Stimulated activated CD4-positive, alpha-beta T cell treated with anti-CD3 and anti-CD28 coated beads, TNF-alpha, amount 100 ng/mL, for 48 hours (primary cell): Measurements from ENCODE around the gene SAMD4A.
A peak's percentile ranks its signal among the peaks of the same experiment; 100 is the strongest.
"Not testable (repeated sequence)": the region's sequence is repeated elsewhere in the genome, so short reads cannot be mapped to it uniquely, and the experiment has no call there.

Experiments used
- DNase-seq, 3 donors: peaks; one replicate each; pipeline ENCODE4 v3.0.0-alpha.2; 2020; ENCODE audit warnings: low read depth in 3 of 3

The SAMD4A gene

DNA sequence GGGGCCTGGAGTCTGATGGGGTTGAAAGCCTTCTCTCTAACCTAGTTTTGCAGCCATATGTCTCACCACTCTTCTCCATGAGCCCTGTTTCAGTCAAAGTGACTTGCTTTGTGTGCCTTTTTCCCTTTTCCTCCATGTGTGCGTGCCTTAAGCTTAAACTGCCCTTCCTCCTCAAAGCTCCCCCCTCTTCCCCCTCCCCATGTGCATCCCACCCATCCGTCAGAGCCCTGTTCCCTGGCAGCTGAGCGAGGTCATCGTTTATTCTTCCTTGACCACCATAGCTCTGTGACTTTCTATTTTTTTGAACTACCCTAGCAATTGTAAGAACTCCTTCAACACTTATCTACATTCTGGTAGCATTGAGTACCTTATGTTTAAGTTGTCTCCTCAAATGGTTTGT, 24.9 kb downstream of the SAMD4A start:
- no peak for DNase-seq

DNA sequence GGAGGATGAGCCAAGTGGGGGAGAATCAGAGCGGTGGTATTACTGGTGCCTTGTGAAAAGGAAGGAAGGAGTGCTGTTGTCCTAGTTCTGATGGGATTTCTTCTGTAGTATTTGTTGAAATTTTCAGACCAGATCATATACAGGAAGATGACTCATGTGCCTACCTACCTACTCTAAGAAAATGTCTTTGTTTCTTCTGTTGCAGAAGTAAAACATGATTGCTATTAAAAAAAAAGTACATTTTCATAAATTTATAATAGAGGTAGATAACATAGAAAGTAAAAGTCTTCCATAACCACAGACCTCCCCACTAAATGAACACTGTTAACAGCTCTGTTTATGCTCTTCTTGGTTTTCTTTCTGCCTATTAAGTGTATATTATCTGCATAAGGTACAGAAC, 26.9 kb downstream of the SAMD4A start:
- DNase-seq, result no peak

DNA sequence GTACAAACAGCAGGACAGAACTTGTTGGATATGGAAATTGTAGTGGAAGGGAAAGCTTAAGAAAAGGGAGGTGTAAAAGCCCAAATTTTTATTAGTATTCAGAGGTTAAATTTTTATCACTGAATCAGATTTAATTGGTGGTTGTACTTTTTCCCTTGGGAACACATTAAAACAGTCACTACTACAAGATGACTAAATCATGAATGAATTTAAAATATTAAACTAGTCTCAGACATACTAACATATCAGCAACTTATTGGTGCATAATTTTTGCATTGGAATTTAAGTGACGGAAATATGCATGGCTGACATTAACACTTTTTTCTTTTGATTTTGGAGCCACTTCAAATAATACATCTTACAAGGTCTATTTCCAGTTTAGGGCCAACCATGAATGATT, 27.6 kb downstream of the SAMD4A start:
- no peak for DNase-seq

DNA sequence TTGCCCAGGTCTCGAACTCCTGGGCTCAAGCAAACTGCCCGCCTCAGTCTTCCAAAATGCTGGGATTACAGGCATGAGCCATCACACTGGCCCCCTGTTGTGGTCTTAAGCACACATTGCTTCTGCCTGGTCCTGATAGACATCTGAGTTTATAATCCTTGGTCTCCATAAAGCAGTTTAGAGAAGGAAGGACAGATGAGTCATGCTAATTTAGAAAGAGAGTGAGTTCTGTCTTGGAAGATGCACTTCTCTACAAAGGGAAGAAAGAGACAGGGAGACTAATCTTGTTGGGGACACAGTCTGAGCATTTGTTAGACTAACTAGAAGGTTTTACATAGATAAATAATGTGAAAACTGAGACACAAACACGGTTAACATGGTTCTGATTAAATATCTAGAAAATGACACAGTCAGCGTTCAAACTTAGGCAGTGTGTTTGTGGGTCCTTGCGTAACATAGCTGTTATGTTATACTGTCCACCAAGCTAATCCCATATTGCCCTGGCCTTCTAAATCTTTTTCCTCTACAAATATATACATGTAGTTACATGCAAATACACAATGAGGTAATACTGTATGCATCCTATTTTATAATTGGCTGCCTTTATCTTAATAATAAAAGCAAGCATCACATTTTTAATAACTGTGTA, 31.0 kb downstream of the SAMD4A start:
- DNase-seq, result no peak

DNA sequence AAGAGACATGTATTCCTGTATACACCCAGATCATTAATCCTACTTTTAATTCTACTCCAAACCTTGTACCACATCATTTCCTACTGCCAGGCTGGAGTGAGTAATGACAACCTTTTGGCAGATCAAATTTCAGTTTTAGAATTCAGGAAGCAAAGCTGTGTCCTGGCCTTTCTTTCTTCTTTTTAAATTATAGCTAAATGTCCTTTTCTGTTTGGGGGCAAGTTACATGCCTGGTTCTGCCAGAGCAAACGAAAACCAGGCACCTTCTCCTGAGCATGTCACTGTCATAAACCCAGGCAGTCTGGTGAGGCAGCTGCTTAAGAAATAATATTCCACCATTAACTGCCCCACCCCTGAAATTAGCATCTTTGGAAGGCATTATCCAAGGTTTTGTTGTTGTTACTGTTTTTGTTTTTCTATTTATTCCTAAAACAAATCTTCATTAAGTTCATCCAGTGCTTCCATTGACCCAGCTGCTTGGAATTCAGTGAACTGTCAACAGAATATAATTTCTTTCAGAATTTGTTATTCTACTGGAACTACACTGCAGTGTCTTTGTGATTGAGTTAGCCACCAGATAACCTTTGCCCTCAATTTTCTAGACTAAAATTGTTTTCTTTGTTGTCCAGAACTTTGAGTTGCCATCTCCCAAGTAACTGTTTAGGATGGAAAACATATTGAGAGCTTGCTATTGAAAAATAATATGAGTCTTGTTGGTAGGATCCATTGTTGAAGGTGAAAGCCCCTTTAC, 33.2 kb downstream of the SAMD4A start:
- DNase-seq, result no peak

DNA sequence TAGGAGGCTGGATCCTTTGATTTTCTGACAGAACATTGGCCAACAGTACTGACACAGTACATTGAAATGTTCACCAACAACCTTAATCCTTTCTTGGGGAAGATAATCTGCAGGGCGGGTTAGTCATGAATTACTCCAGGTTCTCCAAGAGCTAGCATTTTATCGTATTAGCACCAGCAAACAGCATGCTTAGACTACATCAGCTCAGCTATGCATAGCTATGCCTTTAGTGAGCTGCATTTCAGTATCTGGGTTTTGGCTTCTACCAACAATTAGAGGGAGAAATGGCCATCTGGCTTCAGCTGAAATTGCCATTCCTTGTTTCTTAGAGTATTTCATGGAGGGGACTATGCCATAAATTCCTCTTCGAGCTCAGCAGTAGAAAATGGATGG, 33.8 kb downstream of the SAMD4A start:
- DNase-seq, result no peak

DNA sequence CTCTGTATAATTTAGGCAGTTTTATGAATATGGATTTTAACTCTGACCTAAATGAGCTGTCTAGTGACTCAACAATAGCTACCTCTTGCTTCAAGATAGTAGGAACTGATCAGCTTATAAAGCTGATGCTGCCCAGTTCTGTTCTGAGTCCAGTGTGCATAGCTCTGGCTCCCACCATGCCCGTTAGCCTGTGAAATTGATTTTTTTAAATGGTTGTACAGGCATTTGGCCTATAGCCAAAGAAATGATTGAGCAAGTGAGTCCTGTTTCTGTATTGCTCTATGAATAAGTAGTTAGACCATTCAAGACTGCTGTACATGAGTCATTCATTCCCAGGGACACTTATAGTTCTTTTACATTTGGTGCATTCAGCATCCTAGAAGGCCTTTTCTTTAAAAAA, 36.4 kb downstream of the SAMD4A start:
- no peak for DNase-seq

DNA sequence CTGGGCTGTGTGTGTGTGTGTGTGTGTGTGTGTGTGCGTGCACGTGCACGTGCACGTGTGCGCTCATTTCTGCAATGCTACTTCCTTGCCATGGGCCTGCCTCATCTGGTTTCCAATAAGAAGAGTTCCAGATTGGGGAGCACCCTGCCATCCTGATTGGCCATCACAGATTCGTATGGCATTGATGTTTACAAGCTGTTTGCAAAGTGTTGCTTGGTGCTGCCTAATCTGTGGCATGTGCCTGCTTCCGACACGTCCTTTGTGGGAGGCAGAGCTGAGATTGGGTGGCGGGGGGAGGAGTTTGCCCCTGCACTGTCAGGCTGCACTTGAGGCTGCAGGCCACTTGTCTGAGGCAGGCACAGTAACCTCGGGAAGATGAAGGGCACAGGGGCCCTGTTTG, 39.2 kb downstream of the SAMD4A start:
- DNase-seq, result no peak

DNA sequence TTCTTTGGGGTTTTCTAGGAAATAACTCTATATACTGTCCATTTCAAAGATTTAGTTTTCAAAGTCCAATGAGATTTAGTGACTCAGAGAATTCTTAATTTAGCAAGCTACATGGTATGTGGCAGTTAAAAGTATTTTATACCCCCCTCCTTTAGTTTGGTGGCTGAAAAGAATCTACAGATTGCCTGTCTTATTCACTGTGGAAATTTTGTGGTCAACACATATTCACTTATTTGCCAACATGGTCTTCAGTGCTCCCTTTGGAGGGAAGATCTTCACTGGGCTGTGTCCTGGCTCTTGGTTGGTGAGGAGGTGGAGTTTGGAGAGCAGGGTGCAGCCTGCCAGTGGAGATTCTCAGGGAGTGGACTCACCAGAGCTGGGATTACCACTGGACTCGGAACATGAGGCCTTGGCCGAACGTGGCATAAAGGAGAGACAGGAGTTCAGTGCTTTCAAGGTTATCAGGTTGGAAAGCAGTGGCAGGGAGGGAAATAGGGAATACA, 39.8 kb downstream of the SAMD4A start:
- DNase-seq, result no peak

DNA sequence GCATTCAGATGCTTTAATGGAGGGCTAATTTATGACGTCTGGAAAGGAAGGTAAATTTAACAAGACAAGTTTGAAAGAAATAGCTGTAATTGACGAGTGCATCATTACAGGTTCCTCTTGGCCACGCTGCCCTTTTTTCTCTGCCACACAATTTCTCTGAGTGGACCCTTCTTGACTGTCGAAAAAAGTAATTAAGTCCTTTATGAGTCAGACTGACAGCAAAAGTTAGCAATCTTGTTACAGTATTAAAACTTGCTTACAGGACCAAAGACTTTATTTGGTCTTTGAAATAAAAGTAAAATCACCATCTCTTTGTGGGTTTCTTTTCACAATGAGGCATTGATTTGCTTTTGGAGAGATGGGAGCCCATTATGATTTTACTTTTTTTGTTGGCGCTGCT, 42.6 kb downstream of the SAMD4A start:
- DNase-seq, result no peak

DNA sequence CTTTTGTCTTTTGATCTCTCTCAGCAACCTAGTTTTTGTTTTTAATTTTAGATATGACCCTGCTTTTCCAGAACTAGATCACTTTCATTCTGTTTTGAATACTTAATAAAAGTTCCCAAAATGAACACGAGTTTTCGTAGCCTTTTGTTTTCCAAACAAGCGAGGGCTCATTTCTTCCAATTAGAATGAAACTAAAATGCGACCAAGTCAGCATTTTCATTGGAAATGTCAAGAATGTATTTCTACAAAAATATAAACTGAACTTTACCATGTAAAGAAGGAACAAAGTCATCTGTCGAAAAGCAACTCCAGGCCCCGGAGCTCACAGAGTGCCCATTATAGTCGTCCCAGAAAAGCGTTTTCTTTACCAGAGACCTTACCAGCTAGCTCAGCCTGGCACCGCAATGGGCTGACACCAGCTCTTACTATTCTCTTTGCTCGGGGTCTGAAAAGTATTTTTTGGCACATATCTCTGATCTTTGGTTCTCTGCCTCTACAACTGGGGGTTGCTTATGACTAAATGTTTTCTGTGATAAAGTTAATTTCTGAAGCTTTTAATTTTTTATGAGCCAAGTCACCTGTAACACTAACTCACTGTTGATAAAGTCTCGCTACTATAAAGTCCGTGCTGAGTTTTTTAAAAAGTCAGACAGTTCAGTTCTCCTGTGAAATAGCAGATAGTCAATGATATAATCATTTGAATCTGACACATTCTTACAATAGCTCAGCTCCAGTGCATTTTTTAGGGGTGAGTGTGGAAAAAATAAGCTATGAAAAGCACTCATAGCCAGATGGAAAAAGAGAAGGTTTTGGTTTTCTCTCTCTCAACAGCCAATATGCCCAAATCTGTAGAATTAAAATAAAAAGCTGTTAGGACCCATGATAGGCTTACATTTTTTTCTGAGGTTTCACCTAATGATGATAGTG, 43.4 kb downstream of the SAMD4A start:
- no peak for DNase-seq

DNA sequence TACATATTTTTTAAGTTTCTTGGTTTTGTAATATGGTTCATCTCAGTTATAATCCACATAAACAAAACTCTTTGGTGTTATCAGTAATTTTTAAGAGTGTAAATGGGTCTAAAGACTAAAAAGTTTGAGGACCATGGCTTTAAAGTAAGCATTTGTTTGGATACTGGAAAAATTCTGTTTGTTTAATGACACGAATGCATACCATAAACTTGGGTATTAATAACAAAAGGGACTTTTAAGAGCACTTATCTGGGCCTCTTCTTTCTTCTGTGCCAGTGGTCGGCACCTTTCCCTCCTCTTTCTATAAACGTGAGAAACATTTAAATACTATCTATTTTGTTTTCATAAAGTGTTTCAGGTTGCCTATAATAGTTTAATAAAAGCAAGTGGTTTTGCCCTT, 47.4 kb downstream of the SAMD4A start:
- DNase-seq, result no peak

DNA sequence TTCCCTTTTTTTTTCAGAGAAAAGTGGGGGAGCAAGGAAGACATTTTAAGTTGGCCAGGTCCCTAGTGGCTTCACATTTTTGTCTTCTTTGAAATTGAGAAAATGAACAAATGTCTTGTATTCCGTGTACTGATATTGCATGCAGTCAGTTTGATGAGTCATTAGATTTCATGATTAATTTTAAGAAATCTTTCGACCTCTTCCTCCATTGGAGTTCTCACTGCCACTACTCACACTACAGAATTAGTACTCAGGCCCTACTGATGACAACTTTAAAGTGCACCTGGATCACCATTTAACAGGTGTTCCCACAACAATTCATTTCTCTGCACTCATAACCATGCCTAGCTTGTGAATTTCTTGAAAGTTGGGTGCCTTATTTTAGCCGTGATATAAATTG, 50.5 kb downstream of the SAMD4A start:
- DNase-seq, result no peak

DNA sequence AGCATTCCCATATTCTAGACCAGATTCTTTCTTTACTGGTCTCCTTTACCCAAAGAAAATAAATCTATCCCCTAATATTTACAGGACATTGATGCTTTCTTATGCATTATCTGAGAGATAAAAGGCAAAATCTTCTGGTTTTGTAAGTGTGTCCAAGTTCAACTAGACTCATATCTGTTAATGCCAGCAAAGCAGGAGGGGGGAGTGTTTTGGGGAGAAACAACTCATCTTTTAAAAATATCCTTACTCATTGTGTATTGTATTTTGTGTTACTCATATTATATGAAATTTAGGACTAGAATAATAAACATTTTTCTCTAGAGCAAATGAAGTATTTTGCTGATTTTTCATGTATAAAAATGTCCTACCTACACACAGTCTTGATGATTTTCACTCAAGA, 54.8 kb downstream of the SAMD4A start:
- no peak for DNase-seq

DNA sequence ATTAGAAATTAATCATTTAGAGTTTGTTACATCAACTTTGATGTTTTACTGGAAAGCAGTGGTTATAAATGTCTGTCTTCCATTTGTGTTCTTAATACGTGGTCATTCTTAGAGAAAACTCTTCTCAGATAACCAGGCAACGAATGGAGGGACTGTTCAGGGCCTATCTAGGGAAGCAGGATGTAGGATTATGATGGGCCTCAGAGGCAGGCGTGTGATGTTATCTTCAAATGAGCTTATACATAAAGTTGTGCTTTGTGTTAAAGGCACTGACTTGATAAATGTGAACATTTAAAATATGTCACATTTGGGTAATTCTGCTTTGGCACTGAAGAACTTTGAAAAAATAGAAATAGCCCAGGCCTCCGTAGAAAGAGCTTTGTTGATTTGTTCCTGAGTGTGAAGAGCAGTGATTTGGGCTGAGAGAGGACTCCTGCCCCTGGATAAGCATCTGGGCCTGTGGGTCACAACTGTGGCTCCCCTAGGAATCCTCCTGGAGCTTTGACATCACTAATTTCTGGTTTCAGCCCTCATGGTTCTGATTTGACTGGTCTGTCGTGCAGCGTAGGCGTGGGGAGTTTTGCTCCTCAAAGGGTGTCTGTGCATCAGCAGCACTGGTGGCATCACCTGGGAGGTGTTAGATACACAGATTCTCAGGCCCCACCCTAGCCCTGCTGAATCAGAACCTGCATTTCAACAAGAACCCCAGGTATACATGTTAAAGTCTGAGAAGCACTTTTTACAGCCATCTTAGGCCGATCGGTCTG, 55.4 kb downstream of the SAMD4A start:
- peak; percentile 52 to 70 (median 67) for DNase-seq

DNA sequence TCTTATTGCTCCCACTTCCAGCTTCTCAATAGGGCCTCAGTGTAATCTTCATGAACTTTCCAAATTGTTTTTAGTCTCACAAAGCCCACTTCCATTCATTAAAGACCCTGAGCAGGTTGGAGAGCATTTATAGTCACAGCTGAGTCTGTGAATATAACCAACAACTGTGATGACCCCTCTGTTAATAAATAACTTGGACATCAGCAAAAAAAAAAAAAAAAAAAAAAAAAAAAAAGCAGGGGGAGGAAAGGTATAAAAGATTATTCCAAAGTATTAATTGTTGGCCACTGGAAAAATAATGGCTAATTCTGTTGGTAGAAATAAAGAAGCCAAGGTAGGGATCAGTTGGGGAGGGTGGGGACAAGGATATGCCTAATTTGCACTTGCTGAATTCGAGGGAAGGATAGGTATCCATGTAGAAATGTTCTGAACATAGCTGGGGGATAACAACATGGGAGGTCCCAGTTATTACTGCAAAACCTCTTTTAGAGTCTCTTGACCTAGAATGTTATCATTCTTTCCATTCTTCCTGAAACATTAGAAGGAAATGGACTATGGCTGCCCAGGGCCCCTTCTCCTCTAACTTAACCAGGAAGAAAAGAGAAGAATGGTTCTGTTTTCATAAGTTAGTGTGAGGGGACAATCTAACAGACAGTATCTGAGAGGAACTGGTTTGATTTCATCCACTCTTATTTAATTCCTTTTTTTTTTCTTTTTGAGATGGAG, 56.5 kb downstream of the SAMD4A start:
- DNase-seq, result no peak

DNA sequence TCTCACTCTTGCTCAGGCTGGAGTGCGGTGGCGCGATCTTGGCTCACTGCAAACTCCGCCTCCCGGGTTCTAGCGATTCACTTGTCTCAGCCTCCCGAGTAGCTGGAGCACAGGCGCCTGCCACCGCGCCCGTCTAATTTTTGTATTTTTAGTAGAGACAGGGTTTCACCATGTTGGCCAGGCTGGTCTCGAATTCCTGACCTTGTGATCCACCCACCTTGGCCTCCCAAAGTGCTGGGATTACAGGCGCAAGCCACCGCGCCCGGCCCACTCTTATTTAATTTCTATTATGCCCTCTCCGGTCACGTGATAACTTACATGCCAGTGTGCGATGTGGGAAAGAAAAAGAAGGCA, 57.1 kb downstream of the SAMD4A start:
- DNase-seq, result not testable (repeated sequence)

DNA sequence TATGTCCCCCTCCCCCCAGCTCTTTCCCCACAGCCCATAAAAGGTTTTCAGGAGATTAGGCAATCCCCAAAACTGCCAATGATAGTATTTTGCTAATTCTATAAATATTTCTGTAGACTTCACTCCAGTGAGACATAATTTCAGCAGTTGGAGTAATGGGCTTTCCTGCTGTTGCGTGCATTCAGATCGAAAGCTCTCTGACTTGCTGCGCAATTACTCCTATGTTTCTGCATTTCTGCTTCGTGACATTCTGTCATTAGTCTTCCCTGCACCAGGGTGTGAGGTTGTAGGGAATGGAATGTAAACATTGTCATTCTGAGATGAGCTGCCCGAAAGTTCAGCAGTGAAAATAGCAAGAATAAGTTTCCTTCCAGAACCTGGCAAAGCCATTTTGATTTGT, 58.2 kb downstream of the SAMD4A start:
- no peak for DNase-seq

DNA sequence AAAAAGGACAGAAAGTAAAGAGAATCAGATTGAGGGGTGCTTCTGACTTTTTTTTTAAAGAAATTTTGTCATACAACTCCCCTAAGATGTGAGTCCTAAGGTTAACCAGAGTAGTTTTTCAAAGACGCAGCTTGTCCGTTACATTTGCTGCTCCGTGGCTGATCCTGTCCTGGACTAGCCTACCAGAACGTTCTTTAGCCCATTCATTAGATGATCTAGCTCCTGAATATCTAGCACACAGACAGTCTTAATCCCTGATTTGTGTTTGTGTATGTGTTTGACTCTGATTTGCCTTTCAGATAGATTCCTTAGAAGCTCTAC, 60.3 kb downstream of the SAMD4A start:
- DNase-seq, result no peak

DNA sequence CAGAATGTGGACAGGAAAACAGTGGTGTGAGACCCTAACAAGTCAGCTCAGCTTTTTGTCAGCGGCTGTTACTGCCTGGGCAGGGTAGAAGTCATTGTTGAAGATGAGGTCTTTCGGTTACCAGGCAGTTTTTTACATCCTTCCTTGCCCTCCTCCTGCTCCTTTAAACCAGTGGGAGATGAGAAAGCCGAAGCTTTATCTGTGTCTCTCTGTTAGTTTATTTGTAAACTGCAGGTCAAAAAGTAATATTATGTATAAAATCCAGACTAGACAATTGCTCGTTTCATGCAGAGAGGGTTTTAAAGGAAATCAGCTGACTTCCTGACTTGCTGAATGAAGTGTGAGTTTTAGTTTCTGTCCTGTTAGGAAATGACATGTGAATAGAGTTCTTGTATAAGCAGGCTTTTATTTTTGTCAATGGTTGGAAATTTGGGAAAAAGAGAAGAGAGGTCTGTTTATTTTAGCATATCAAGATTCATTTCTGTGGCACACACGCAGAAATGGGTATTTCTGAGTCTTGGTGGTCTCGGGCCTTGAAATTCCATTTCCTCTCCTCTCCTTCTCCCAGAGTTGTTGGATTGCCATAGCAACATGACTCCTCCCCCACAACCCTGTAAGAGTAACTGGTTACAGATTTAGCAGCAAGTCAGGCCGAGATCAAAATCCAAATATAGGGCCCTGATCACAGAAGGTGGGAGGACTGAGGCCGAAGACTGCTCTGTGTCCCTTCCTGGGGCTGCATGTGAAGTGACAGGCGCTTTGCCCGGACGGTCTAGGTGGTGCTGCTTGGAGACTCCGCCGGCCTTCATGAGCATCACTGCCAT, 60.8 kb downstream of the SAMD4A start:
- peak in 1 of 3 donors; percentile 14 for DNase-seq
